Ishikawa (cell line): Measurements from ENCODE around the gene C12orf75.

Experiments used
- CEBPB ChIP-seq: IDR thresholded peaks from 2 replicates; pipeline ENCODE4 v1.6.1; 2012
- CREB1 ChIP-seq: IDR thresholded peaks from 2 replicates; pipeline ENCODE4 v1.6.1; 2012; ENCODE audit warnings: low read depth
- EGR1 ChIP-seq: IDR thresholded peaks from 2 replicates; pipeline ENCODE4 v1.6.1; 2012
- EP300 ChIP-seq: IDR thresholded peaks from 2 replicates; pipeline ENCODE4 v1.6.1; 2012; ENCODE audit warnings: borderline replicate concordance
- FOXM1 ChIP-seq: IDR thresholded peaks from 2 replicates; pipeline ENCODE4 v1.6.1; 2012; ENCODE audit warnings: low read depth, borderline replicate concordance
- MAX ChIP-seq: IDR thresholded peaks from 2 replicates; pipeline ENCODE4 v1.6.1; 2012
- NFIC ChIP-seq: IDR thresholded peaks from 2 replicates; pipeline ENCODE4 v1.6.1; 2012
- RAD21 ChIP-seq: IDR thresholded peaks from 2 replicates; pipeline ENCODE4 v1.6.1; 2012; ENCODE audit warnings: low read depth
- REST ChIP-seq: IDR thresholded peaks from 2 replicates; pipeline ENCODE4 v1.6.1; 2012; ENCODE audit warnings: low read depth, mild to moderate bottlenecking
- TAF1 ChIP-seq: IDR thresholded peaks from 2 replicates; pipeline ENCODE4 v1.6.1; 2012; ENCODE audit warnings: low read depth, mild to moderate bottlenecking
- TCF12 ChIP-seq: IDR thresholded peaks from 2 replicates; pipeline ENCODE4 v1.6.1; 2012; ENCODE audit warnings: low read depth
- TEAD4 ChIP-seq: IDR thresholded peaks from 2 replicates; pipeline ENCODE4 v1.6.1; 2012
- USF1 ChIP-seq: IDR thresholded peaks from 2 replicates; pipeline ENCODE4 v1.6.1; 2012
- YY1 ChIP-seq: IDR thresholded peaks from 2 replicates; pipeline ENCODE4 v1.6.1; 2012; ENCODE audit warnings: low read depth
- ZBTB7A ChIP-seq: IDR thresholded peaks from 2 replicates; pipeline ENCODE4 v1.6.1; 2012; ENCODE audit warnings: low read depth

C12orf75 gene

GRCh38 chr12:105343836-105344235 lies 13.3 kb downstream of the C12orf75 start:
- TF ChIP-seq TAF1: no peak
- TF ChIP-seq TEAD4: no peak
- TF ChIP-seq REST: no peak
- TF ChIP-seq ZBTB7A: no peak

- TF ChIP-seq YY1 (no peak), TAF1 (no peak)
These were observed 17.0 kb downstream of the C12orf75 start for GRCh38 chr12:105347499-105347898.

- TF ChIP-seq TCF12: no peak
- no peak for TF ChIP-seq CEBPB
- TF ChIP-seq ZBTB7A: no peak
- TF ChIP-seq EGR1: no peak
- no peak for TF ChIP-seq RAD21
- TF ChIP-seq MAX: no peak
- TF ChIP-seq YY1: no peak
- no peak for TF ChIP-seq CREB1
- TF ChIP-seq USF1: no peak
- no peak for TF ChIP-seq REST
- no peak for TF ChIP-seq FOXM1
- no peak for TF ChIP-seq EP300
These were observed 17.7 kb downstream of the C12orf75 start for GRCh38 chr12:105348142-105348541.

GRCh38 chr12:105348561-105348960 lies 18.1 kb downstream of the C12orf75 start:
- TF ChIP-seq RAD21: no peak
- TF ChIP-seq EP300: no peak
- no peak for TF ChIP-seq TEAD4
- TF ChIP-seq EGR1: no peak
- TF ChIP-seq USF1: no peak
- no peak for TF ChIP-seq YY1
- no peak for TF ChIP-seq FOXM1
- TF ChIP-seq TAF1: no peak
- TF ChIP-seq MAX: no peak
- no peak for TF ChIP-seq NFIC
- TF ChIP-seq REST: no peak
- TF ChIP-seq CREB1: no peak

GRCh38 chr12:105349138-105349537 lies 18.6 kb downstream of the C12orf75 start:
- TF ChIP-seq ZBTB7A: no peak
- no peak for TF ChIP-seq FOXM1
- TF ChIP-seq NFIC: no peak
- no peak for TF ChIP-seq CEBPB
- TF ChIP-seq CREB1: no peak
- no peak for TF ChIP-seq TEAD4
- no peak for TF ChIP-seq USF1
- no peak for TF ChIP-seq EGR1
- TF ChIP-seq MAX: no peak
- no peak for TF ChIP-seq TCF12
- no peak for TF ChIP-seq RAD21
